ENCODE data around the gene TEDC2.
A peak's percentile ranks its signal among the peaks of the same experiment; 100 is the strongest.
"Not testable (repeated sequence)": the region's sequence is repeated elsewhere in the genome, so short reads cannot be mapped to it uniquely, and the experiment has no call there.

TEDC2 gene

DNA sequence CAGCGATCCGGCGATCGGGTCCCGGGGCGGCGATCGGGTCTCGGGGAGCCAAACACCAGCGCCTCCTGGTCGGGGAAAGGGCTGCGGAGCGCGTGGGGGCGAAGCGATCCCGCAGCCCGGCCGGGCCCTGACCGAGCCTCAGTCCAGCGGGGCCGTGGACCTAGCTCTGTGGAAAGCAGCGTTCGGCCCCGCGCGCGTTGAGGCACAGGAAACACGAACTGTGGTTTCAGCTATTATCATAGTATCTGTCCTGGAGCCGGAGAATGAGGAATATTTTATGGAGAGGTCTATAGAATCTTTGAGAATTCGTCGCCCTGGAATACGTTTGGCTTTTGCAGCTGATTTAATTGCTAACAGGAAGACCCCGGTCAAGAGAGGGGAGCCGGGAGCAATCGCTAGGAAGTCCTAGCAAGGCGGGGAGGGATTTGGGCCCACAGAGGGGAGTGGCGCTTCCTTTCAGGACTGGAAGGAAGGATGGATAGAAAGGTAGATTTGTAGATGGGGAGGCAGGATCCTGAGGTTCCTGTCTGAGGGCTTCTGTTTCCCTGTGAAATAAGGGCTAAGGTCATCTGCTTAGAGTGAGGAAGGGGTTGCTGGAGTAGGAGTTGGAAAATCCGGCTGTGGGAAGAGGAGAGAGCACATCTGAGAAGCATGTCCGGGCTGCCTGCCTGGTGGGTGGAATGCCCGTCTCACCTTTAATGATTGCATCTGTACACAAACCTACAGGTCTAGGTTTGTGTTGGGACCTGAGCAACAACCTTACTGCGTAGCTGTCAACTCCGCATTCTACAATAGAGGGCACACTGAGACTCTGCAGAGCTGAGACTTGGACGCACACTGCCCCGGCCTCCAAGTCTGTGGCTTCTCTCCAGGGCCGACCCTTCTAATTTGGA lies 29.9 kb upstream of the TEDC2 start:
- TF ChIP-seq, protein P1, sequence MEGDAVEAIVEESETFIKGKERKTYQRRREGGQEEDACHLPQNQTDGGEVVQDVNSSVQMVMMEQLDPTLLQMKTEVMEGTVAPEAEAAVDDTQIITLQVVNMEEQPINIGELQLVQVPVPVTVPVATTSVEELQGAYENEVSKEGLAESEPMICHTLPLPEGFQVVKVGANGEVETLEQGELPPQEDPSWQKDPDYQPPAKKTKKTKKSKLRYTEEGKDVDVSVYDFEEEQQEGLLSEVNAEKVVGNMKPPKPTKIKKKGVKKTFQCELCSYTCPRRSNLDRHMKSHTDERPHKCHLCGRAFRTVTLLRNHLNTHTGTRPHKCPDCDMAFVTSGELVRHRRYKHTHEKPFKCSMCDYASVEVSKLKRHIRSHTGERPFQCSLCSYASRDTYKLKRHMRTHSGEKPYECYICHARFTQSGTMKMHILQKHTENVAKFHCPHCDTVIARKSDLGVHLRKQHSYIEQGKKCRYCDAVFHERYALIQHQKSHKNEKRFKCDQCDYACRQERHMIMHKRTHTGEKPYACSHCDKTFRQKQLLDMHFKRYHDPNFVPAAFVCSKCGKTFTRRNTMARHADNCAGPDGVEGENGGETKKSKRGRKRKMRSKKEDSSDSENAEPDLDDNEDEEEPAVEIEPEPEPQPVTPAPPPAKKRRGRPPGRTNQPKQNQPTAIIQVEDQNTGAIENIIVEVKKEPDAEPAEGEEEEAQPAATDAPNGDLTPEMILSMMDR (IDR thresholded peaks at IDR 0.05; ENCODE audit: extremely low read depth, missing control alignments) = no peak
- DNase-seq (ENCODE audit: low spot score) = peak; percentile 66

- no peak for DNase-seq (ENCODE audit: low spot score)
- TF ChIP-seq, protein P1 (IDR thresholded peaks at IDR 0.05; ENCODE audit: extremely low read depth, missing control alignments) = no peak
These were observed 27.6 kb upstream of the TEDC2 start for GRCh38 chr16:2432286-2432685.

DNA sequence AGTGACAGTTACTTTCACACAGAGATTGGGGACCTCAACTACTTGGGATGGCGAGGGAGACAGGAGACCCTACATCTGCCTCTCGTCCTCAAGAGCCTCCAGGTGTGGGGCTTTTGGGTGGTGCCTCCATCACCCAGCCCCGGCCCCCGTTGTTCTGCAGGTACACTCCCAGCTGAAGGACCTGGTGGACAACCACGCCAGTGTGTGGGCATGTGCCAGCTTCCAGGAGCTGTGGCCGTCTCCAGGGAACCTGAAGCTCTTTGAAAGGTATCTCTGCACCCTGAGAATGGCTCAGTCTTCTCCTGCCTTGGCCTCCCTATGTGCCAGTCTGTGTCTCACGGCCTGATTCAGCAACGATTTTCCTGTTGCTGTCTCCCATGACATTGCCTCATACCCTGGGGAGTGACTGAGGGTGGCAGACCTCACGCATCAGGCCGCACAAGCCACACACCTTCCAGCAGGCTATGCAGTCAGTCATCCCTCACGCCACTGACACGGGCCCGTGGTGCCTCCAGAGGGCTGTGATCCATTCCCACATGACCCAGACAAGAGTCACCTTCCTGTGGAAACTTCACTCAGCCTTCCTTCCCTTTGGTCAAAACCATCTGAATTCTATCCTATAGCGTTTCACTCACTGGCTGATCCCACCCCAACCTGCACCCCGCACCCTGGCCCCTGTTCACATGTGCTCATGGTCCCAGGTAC lies 27.0 kb upstream of the TEDC2 start:
- DNase-seq (ENCODE audit: low spot score) = no peak
- TF ChIP-seq, protein P1 (IDR thresholded peaks at IDR 0.05; ENCODE audit: extremely low read depth, missing control alignments) = no peak

- DNase-seq (ENCODE audit: low spot score) = not testable (repeated sequence)
These were observed 24.7 kb upstream of the TEDC2 start for GRCh38 chr16:2435236-2435635.

DNA sequence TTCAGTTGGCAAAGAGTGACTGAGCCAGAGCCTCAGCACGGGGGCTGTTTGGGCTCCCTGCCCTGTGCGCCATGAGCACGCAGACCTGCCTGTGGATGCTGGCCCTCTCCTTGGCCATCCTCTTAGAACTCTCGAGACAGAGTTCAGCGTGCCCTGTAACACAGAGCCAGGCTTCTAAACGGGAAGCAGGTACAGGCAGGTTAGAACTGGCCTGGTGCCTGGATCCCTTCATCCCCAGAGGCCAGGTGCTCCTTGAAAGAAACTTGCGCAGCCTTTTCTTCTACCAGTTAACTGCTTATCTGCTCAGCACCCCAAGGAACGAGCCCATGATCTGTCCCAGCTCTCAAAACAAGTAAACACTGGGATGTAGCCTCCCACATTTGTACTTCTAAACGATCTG lies 23.8 kb upstream of the TEDC2 start:
- no peak for DNase-seq (ENCODE audit: low spot score)
- TF ChIP-seq, protein P1 (IDR thresholded peaks at IDR 0.05; ENCODE audit: extremely low read depth, missing control alignments) = no peak

GRCh38 chr16:2437032-2437790 lies 22.7 kb upstream of the TEDC2 start:
- TF ChIP-seq, protein P1 (IDR thresholded peaks at IDR 0.05; ENCODE audit: extremely low read depth, missing control alignments) = no peak
- no peak for DNase-seq (ENCODE audit: low spot score)

DNA sequence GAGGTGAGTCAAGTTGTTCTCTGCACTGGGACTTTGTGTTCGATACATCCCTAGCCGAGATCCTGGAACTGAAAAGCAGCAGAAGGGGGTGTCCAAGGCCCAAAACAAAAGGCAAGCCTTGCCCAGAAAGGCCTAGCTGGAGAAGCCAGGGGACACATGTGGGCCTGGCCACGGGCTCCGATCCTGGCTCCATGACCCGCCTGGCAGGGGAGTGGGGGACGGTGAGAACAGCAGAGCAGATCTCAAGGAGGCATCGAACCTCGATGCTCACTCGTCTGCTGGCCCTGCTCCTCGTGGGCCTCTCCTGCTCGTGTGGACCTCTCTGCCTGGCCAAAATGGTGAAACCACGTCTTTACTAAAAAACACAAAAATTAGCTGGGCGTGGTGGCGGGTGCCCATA lies 21.8 kb upstream of the TEDC2 start:
- DNase-seq (ENCODE audit: low spot score) = no peak
- TF ChIP-seq, protein P1 (IDR thresholded peaks at IDR 0.05; ENCODE audit: extremely low read depth, missing control alignments) = no peak
